GM12874 (cell line): ENCODE results near the gene DMD.

ENCODE experiments used
- TF ChIP-seq, protein P1 (sequence below): IDR thresholded peaks from 2 replicates; pipeline ENCODE4 v1.5.1; 2011; ENCODE audit warnings: low read depth, mild to moderate bottlenecking, control low read depth, low read length, moderate library complexity; ENCODE audit not compliant: insufficient read depth

The DMD gene

GRCh38 chrX:31480696-31481095 lies 1730.7 kb downstream of the DMD start:
- TF ChIP-seq, protein P1, sequence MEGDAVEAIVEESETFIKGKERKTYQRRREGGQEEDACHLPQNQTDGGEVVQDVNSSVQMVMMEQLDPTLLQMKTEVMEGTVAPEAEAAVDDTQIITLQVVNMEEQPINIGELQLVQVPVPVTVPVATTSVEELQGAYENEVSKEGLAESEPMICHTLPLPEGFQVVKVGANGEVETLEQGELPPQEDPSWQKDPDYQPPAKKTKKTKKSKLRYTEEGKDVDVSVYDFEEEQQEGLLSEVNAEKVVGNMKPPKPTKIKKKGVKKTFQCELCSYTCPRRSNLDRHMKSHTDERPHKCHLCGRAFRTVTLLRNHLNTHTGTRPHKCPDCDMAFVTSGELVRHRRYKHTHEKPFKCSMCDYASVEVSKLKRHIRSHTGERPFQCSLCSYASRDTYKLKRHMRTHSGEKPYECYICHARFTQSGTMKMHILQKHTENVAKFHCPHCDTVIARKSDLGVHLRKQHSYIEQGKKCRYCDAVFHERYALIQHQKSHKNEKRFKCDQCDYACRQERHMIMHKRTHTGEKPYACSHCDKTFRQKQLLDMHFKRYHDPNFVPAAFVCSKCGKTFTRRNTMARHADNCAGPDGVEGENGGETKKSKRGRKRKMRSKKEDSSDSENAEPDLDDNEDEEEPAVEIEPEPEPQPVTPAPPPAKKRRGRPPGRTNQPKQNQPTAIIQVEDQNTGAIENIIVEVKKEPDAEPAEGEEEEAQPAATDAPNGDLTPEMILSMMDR = no peak

- TF ChIP-seq, protein P1 = no peak
Observed at GRCh38 chrX:31471229-31471628, 1740.1 kb downstream of the DMD start.

GRCh38 chrX:31464306-31464915 lies 1746.9 kb downstream of the DMD start:
- TF ChIP-seq, protein P1 = no peak

- TF ChIP-seq, protein P1 = no peak
Observed at GRCh38 chrX:31461266-31461665, 1750.1 kb downstream of the DMD start.

DNA sequence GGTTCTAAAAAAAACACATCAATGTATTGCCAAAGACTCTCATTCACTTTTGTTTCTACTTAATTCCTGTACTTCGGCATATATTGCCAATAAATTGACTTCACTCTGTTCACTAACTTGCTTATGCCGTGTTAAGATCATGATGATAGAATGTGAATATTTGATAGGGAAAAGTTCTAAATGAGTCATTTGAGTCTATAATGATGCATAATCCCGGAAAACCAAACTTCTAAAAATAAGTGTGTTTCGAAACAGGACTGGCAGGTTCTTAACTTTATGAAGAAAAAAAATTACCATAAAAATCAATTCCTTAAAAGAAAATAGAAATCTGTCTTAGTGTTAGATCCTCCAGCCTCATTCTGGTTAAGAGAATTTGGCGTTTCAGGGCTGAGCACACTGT lies 1752.0 kb downstream of the DMD start:
- TF ChIP-seq, protein P1 = no peak

DNA sequence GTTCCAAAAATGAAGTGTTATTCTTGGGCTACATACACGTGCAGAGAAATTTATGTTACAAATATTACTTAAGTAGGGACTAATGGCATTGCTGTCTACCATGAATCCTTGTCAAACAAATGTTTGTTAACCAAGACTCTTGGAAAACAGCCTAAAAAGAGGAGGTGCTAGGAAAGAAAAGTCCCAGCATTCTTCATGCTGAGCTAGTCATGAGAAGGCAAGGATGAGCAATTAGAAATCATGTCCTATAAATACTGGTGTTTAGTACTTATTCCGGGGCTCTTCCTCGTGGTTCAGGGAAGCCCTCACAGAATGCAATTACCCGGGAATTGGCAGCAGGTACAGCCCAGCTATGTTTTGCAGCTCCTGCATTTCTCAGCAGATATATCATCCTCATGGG lies 1761.4 kb downstream of the DMD start:
- TF ChIP-seq, protein P1 = no peak

DNA sequence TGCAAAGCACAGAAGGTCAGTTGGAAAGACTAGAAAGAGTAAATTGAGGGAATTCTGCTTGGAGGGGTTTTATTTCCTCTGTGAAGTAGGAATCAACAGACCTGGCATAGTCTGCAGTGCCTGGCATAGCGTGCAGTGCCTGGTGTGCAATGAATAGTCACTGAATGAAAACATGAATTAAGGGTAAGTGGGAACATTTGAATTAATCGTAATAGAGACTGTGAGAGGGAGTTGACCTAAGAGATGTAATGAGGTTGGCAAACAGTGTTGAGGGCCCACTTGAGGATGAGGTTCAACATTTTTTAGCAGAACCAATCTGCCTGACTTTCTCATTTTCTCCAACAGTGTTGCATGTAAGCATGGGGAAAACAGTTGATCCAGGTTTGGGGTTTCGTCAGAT lies 1762.3 kb downstream of the DMD start:
- TF ChIP-seq, protein P1 = no peak
